Hepatocyte (in vitro differentiated cells): ENCODE results near the gene ADGRV1. TPM values are rescaled to one million over a fixed set of nuclear protein-coding genes. Genes with fewer than 3 reads are reported as not detected.
A peak's percentile ranks its signal among the peaks of the same experiment; 100 is the strongest.

Experiments
- DNase-seq: peaks from one replicate; pipeline ENCODE4 v3.0.0-alpha.2; 2016; ENCODE audit warnings: low spot score
- H2AFZ ChIP-seq: fragments of 200-600 bp; sonication (generic); 2 replicates; pipeline ENCODE4 v1.6.0; 2016; ENCODE audit warnings: antibody characterized with exemption, mild to moderate bottlenecking
- H3K27ac ChIP-seq: fragments of 200-600 bp; sonication (generic); 2 replicates; pipeline ENCODE4 v1.5.1; 2016; ENCODE audit warnings: mild to moderate bottlenecking
- H3K27me3 ChIP-seq: fragments of 200-600 bp; sonication (generic); 2 replicates; pipeline ENCODE4 v1.6.1; 2016
- H3K36me3 ChIP-seq: fragments of 200-600 bp; sonication (generic); replicated peaks from 2 replicates; pipeline ENCODE4 v1.5.1; 2016; ENCODE audit warnings: low read depth; ENCODE audit not compliant: insufficient read depth
- H3K4me1 ChIP-seq: fragments of 200-600 bp; sonication (generic); 2 replicates; pipeline ENCODE4 v1.5.1; 2016; ENCODE audit warnings: mild to moderate bottlenecking, moderate library complexity; ENCODE audit not compliant: insufficient read depth
- H3K4me2 ChIP-seq: fragments of 200-600 bp; sonication (generic); 2 replicates; pipeline ENCODE4 v1.6.0; 2016
- H3K4me3 ChIP-seq: fragments of 200-600 bp; sonication (generic); 2 replicates; pipeline ENCODE4 v1.5.1; 2016; ENCODE audit warnings: mild to moderate bottlenecking
- H3K79me2 ChIP-seq: fragments of 200-600 bp; sonication (generic); 2 replicates; pipeline ENCODE4 v1.6.0; 2017; ENCODE audit warnings: mild to moderate bottlenecking
- H3K9me2 ChIP-seq: fragments of 200-600 bp; sonication (generic); replicated peaks from 2 replicates; pipeline ENCODE4 v1.6.0; 2017; ENCODE audit warnings: mild to moderate bottlenecking; ENCODE audit not compliant: insufficient read depth
- H3K9me3 ChIP-seq: fragments of 200-600 bp; sonication (generic); 2 replicates; pipeline ENCODE4 v1.5.1; 2016; ENCODE audit warnings: low read depth, mild to moderate bottlenecking
- H4K20me1 ChIP-seq: fragments of 200-600 bp; sonication (generic); 2 replicates; pipeline ENCODE4 v1.6.0; 2016; ENCODE audit warnings: mild to moderate bottlenecking; ENCODE audit not compliant: insufficient read depth, poor library complexity, severe bottlenecking
- EZH2 ChIP-seq: fragments of 200-600 bp; sonication (generic); IDR thresholded peaks from 2 replicates; pipeline ENCODE4 v1.6.1; 2016; ENCODE audit warnings: antibody characterized with exemption, mild to moderate bottlenecking, borderline replicate concordance
- EZH2phosphoT487 ChIP-seq: fragments of 200-600 bp; sonication (generic); IDR thresholded peaks from one replicate; pipeline ENCODE4 v1.6.1; 2018; ENCODE audit warnings: antibody characterized with exemption, mild to moderate bottlenecking, low read depth, moderate library complexity; ENCODE audit not compliant: unreplicated experiment, severe bottlenecking
- WGBS: methylation state at CpG from one replicate; pipeline ENCODE4 v1.1.6; 2016; ENCODE audit warnings: low lambda C conversion rate; ENCODE audit errors: missing lambda C conversion rate; 5-methylcytosine and 5-hydroxymethylcytosine counted together
- polyA plus RNA-seq: library from polyadenylated mRNA; unstranded; fragments of >200 nt; fragmentation: Nextera tagmentation; extraction: Ambion mirVana; gene quantifications from 2 replicates; pipeline ENCODE4 v1.2.1, GENCODE V29; 2016
- total RNA-seq: library from RNA; depleted of rRNA; stranded (reverse); fragments of >200 nt; gene quantifications from 2 replicates; pipeline ENCODE4 v1.2.3, GENCODE V29; 2014
- TF ChIP-seq, protein P1 (sequence below): fragments of 200-600 bp; sonication (generic); IDR thresholded peaks from 2 replicates; pipeline ENCODE4 v1.5.1; 2016; ENCODE audit warnings: antibody characterized with exemption, mild to moderate bottlenecking; ENCODE audit not compliant: poor library complexity

The ADGRV1 gene
- total and polyA plus RNA-seq, 2 experiments from 2014 or later: 74.9 to 88.3 TPM

DNA sequence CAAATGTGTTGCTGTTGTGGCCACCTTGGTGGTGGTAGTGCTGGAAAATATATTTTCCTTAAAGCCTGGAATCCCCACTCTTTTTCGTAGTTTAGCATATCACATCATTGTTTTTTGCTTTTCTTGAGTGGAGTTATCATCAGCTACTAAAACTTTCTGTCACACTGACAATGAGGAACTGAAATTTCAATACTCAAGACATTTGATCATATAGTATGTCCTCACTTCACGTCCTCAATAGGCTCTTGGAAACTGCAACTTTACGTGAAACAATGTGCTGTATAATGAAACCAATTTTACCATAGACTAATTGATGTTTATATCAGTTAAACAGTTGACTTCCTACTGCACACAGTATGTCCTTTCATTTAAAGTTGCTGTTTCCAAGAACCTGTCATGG lies 265.8 kb downstream of the ADGRV1 start:
- DNase-seq: no peak
- Histone ChIP-seq H4K20me1 (no peaks in the 10 kb centered on the region), H3K79me2 (no peaks in the 10 kb centered on the region), H3K36me3 (no peaks in the 10 kb centered on the region), H3K27me3 (no peaks in the 10 kb centered on the region), H3K9me3 (no peaks in the 10 kb centered on the region), H3K4me2 (no peak overlapping the region), H2AFZ (no peak overlapping the region), H3K4me1 (peaks cover 5% of the 10 kb centered on the region), H3K27ac (no peak overlapping the region), H3K4me3 (no peak overlapping the region), H3K9me2 (no peaks in the 10 kb centered on the region)
- WGBS: 94% methylated on average over 3 of the region's 3 CpGs
- TF ChIP-seq EZH2phosphoT487 (no peak), EZH2 (no peak)
- TF ChIP-seq, protein P1, sequence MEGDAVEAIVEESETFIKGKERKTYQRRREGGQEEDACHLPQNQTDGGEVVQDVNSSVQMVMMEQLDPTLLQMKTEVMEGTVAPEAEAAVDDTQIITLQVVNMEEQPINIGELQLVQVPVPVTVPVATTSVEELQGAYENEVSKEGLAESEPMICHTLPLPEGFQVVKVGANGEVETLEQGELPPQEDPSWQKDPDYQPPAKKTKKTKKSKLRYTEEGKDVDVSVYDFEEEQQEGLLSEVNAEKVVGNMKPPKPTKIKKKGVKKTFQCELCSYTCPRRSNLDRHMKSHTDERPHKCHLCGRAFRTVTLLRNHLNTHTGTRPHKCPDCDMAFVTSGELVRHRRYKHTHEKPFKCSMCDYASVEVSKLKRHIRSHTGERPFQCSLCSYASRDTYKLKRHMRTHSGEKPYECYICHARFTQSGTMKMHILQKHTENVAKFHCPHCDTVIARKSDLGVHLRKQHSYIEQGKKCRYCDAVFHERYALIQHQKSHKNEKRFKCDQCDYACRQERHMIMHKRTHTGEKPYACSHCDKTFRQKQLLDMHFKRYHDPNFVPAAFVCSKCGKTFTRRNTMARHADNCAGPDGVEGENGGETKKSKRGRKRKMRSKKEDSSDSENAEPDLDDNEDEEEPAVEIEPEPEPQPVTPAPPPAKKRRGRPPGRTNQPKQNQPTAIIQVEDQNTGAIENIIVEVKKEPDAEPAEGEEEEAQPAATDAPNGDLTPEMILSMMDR: no peak

DNA sequence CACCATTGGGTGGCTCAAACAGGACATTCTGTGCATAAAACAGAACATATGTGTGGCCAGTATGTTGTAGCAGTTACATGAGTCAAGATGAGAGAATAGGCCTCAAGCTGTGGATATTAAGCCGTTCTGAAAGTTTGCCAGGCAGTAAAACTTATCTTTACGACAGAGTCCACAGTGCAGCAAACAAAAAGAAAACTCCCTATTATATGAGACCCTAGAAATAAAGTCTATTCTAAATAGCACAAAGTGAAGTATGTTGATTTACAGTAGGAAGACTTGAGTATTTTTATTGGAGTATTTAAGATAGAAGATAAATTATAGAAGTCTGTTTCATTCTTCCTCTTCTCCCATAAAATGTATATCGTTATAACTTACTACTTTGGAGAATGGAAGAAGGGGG lies 271.5 kb downstream of the ADGRV1 start:
- Histone ChIP-seq H3K4me1 (peaks cover 18% of the 10 kb centered on the region), H3K4me3 (no peak overlapping the region), H3K9me3 (no peaks in the 10 kb centered on the region), H3K27me3 (no peaks in the 10 kb centered on the region), H3K9me2 (no peaks in the 10 kb centered on the region), H3K27ac (peak overlapping the region; percentile 65), H4K20me1 (no peaks in the 10 kb centered on the region), H2AFZ (no peak overlapping the region), H3K36me3 (no peaks in the 10 kb centered on the region), H3K4me2 (peak overlapping the region; percentile 3), H3K79me2 (no peaks in the 10 kb centered on the region)
- 28% methylated on average over 3 of the region's 3 CpGs for WGBS
- TF ChIP-seq, protein P1: no peak
- TF ChIP-seq EZH2phosphoT487 (no peak), EZH2 (no peak)
- peak; percentile 59 for DNase-seq

DNA sequence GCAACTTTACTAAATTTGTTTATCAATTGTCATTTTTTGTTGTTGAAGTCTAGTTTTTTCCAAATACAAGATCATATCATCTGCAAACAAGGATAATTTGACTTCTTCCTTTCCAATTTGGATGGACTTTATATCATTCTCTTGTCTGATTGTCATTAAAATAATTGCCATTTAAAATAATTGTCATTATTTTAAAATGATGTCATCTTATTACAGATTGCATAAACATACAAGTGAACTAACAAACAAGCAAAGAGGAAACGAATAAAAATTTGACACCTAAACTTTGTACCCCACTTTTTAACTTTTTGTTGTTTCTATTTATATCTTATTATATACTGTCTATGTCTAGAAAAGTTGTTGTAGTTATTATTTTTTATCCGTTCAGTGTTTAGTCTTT lies 275.2 kb downstream of the ADGRV1 start:
- H3K4me1 ChIP-seq: peaks cover 18% of the 10 kb centered on the region
- no peaks in the 10 kb centered on the region for H3K36me3 ChIP-seq
- H4K20me1 ChIP-seq: no peaks in the 10 kb centered on the region
- H3K27me3 ChIP-seq: no peaks in the 10 kb centered on the region
- no peak overlapping the region for H2AFZ ChIP-seq
- 94% methylated on average over 2 of the region's 2 CpGs for WGBS
- no peak overlapping the region for H3K4me3 ChIP-seq
- H3K27ac ChIP-seq: no peak overlapping the region
- no peak for TF ChIP-seq EZH2phosphoT487
- TF ChIP-seq EZH2: no peak
- TF ChIP-seq, protein P1: no peak
- no peaks in the 10 kb centered on the region for H3K9me3 ChIP-seq
- no peak overlapping the region for H3K4me2 ChIP-seq
- H3K79me2 ChIP-seq: no peaks in the 10 kb centered on the region
- DNase-seq: no peak
- H3K9me2 ChIP-seq: no peaks in the 10 kb centered on the region

DNA sequence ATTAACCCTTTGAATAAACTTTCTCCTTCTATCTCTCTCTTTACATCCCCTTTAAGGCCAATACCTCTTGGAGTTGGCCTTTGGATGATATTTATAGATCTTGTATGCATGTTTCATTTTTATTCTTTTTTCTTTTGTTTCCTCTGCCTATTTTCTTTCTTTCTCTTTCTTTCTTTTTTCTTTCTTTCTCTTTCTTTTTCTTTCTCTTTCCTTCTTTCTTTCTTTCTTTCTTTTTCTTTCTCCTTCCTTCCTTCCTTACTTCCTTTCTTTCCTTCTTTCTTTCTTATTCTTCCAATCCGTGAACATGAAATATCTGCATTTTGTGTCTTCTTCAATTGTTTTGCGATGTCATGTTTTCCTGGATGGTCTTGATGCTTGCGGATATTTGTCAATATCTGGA lies 276.1 kb downstream of the ADGRV1 start:
- Histone ChIP-seq H3K27me3 (no peaks in the 10 kb centered on the region), H3K27ac (no peak overlapping the region), H3K4me1 (peaks cover 11% of the 10 kb centered on the region), H3K36me3 (no peaks in the 10 kb centered on the region), H2AFZ (no peak overlapping the region), H3K79me2 (no peaks in the 10 kb centered on the region), H3K9me2 (no peaks in the 10 kb centered on the region), H4K20me1 (no peaks in the 10 kb centered on the region), H3K9me3 (no peaks in the 10 kb centered on the region), H3K4me3 (no peak overlapping the region), H3K4me2 (no peak overlapping the region)
- no peak for DNase-seq
- TF ChIP-seq, protein P1: no peak
- no peak for TF ChIP-seq EZH2phosphoT487
- 99% methylated on average over 3 of the region's 3 CpGs for WGBS
